Smooth muscle cell of the umbilical artery (primary cell): ENCODE measurements around the gene ELF4. TPM values are rescaled to one million over a fixed set of nuclear protein-coding genes. Genes with fewer than 3 reads are reported as not detected.

ENCODE experiments used
- total RNA-seq: library from RNA; depleted of rRNA; stranded (reverse); fragments of >200 nt; gene quantifications from 2 replicates; pipeline ENCODE4 v1.2.3, GENCODE V29; 2014

ELF4 gene
- total RNA-seq = 13.1 and 23.6 TPM in 2 replicates

GRCh38 chrX:130110379-130111219, at the start of gene ELF4:
Gene ELF4 (minus strand): TSS chrX:130110497. CDS start chrX:130081330, 29,167 bp downstream.

Other genes with a start within 250 kb of the ELF4 start
- 15.4 and 22.2 TPM in 2 replicates for gene UTP14A, start 204.3 kb downstream of the ELF4 start, total RNA-seq
- 1.5 and 3.3 TPM in 2 replicates for gene BCORL1, start 127.9 kb downstream of the ELF4 start, total RNA-seq
- 18.1 and 23.7 TPM in 2 replicates for gene AIFM1, start 55.3 kb upstream of the ELF4 start, total RNA-seq
- 1.8 and 9.8 TPM in 2 replicates for gene RAB33A, start 61.5 kb upstream of the ELF4 start, total RNA-seq
- gene ZNF280C, start 158.4 kb upstream of the ELF4 start, total RNA-seq = 2.4 and 4.1 TPM in 2 replicates
- gene SLC25A14, start 229.4 kb upstream of the ELF4 start, total RNA-seq = 11.5 and 12.2 TPM in 2 replicates